ENCODE measurements around the gene GNAQ.

The GNAQ gene

DNA sequence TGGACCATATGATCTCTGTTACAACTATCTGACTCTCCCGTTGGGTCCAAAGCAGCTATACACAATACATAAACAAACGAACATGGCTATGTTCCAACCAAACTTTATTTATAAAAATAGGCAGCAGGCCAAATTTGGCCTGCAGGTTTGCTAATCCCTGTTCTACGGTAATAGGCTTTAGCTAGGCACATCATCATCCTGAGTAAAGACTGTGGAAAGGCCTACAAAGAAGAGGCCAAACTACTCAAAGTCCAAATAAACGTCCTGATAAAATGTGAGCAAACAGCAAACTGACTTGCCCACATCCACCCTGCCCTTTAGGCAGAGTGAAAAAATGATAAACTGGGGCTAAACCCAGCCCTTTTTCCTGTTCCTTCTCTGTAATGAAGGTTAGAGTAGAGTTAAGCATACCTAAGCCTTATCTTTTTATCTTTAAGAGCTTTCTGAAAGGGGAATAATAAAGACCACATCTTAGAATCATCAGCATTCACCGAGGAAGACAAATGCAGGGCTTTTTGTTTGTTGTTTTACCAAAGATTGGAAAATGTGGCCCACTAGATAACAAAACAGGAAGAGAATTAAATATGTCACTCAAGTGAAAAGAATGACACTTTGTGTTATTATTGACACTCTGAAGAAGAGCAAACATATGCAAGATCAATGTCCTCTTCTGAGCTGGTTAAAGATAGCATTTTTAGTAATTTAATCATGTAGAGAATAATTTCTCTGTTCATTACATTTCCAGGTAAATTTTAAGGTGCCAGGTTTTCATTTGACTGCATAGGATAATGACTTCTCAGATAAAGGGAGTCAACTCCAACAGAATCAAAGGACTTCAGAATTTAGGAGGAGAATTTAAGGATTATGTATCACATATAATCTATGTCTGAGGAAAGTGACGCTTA lies 223.5 kb downstream of the GNAQ start:
- no peak for DNase-seq

- no peak for DNase-seq
Measured at GRCh38 chr9:77807281-77807683, 224.3 kb downstream of the GNAQ start.

DNA sequence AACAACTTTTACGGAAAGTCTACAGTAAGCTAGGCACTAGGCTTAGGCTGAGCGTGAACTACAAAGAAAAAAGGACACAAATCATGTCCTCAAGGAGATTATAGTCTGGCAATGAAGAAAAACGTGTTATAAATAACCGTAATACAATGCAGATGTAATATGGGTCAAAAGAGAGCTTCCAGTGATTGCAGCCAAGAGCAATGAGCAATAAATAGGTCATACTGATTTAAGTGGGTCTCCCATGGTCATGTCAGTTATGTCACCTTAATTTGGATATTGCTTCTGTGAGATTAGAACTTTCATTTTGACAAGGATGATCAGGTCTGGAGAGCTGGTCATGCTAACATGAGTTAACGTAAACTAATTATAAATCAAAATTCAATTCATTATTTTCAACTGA lies 224.9 kb downstream of the GNAQ start:
- DNase-seq, result no peak

DNA sequence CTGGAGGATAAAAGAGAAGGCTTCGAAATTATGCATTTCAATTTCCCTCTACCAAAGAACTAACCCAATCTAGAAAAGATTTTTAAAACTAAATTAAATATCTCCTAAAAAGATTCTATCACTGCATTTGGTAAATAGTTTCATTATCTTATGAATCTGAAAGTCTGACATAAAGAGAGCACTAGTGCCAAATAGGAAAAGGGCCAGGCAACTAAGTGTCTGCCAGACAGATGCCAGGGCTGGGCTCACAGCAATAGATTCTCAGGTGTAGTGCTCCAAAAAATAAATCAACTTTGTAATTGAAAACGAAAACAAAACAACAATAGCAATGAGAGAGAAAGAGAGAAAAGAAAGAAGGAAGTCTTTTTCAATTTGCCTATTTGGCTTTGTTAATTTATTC lies 225.8 kb downstream of the GNAQ start:
- DNase-seq, result no peak

GRCh38 chr9:77803423-77803822 lies 228.2 kb downstream of the GNAQ start:
- DNase-seq, result no peak

- no peak for DNase-seq
Measured at GRCh38 chr9:77802515-77803293, 228.9 kb downstream of the GNAQ start.

GRCh38 chr9:77802064-77802463 lies 229.5 kb downstream of the GNAQ start:
- DNase-seq, result no peak

DNA sequence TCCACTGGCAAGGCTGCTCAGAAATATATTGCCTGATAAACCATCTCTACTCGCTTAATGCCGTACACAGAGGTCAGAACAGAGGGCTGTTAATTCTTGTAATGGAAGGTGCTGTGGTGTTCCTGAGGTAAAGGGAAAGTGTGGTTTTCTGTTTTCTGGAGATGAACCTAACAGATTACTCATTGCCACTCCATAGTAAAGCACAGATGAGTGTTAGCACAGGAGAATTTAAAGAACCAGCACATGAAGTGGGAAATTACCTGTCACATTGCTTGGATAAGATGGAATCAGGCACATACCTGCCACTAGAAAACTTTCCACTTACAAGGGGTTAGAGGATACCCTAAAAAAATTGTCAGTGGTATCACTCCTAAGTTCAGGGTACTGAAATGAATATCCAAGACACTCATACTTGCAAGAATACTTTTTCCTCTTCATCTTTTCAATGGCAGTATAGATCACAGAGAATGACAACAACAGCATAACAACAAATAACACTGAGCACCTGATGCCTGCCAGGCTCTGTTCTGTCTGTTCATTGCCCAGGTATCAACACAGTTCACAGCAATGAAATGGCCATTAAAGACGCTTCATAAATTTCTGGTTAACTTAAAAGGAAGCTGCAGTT lies 230.6 kb downstream of the GNAQ start:
- DNase-seq, result no peak

GRCh38 chr9:77798140-77798539 lies 233.5 kb downstream of the GNAQ start:
- no peak for DNase-seq

- no peak for DNase-seq
Measured at GRCh38 chr9:77794985-77795384, 236.6 kb downstream of the GNAQ start.

- no peak for DNase-seq
Measured at GRCh38 chr9:77793849-77794248, 237.8 kb downstream of the GNAQ start.

- no peak for DNase-seq
Measured at GRCh38 chr9:77789891-77790290, 241.7 kb downstream of the GNAQ start.

GRCh38 chr9:77785341-77785740 lies 246.3 kb downstream of the GNAQ start:
- no peak for DNase-seq

GRCh38 chr9:77783518-77783917 lies 248.1 kb downstream of the GNAQ start:
- no peak for DNase-seq

GRCh38 chr9:77779010-77779409 lies 252.6 kb downstream of the GNAQ start:
- no peak for DNase-seq

DNA sequence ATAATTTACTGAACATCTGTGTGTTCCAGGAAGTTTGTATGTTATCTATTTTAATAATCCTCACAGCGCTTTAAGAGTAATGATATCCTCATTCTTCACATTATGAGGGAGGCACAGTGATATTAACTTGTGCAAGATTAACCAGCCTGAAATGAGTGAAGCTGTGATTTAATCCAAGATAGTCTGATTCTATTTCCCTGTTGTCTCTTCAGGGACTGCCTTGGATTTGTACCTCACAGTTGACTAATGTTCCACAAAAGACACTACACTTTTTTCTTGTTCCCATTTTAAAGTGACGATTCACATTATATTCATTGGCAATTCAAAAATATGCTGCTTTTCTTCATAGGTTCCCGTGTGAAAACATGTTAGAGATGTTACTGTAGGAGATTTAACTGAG lies 258.2 kb downstream of the GNAQ start:
- DNase-seq, result no peak

DNA sequence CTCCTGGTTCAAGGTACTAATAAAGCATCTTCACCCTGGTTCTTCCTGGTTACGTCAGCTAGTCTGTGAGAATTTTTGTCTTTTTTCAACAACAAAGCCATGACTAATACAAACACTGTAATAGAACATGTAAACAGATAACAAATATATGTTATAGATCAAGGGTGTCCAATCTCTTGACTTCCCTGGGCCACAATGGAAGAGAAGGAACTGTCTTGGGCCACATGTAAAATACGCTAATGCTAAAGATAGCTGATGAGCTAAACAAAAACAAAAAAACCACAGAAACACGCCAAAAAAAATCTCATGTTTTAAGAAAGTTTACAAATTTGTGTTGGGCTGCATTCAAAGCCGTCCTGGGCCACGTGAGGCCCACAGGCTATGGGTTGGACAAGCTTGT lies 259.0 kb downstream of the GNAQ start:
- no peak for DNase-seq

GRCh38 chr9:77771171-77771570 lies 260.4 kb downstream of the GNAQ start:
- DNase-seq, result no peak

DNA sequence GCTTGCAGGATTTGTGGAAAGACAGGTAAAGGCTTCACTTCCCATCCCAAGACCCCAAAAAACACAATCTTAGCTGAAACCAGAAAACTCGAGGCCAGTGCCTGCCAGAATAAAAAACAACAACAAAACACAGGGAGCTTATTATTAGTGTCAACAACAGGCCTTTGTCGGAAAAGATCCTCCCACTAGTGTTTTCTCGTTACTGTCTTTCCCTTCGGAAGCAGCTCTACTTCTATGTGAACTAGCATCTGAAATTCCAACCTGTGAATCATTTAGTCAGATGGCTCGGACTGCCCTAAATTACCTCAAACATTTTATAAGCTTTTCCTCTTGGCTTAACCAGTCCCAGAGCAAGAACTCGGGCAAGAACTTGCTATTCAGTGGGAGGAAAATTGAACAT lies 261.3 kb downstream of the GNAQ start:
- no peak for DNase-seq

DNA sequence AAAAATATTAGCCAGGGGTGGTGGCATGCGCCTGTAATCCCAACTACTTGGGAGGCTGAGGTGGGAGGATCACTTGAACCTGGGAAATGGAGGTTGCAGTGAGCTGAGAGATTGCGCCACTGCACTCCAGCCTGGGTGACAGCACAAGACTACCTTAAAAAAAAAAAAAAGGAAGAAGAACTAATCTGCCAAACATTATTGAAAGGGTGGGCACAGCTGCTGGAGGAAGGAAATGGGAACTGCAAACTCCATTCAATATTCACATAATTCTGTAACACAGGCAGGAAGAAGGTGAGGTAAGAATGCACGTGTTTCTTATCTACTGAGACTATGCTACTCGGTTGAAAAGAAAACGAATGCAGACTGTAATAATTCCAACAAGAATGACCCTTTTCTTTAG lies 262.4 kb downstream of the GNAQ start:
- no peak for DNase-seq

DNA sequence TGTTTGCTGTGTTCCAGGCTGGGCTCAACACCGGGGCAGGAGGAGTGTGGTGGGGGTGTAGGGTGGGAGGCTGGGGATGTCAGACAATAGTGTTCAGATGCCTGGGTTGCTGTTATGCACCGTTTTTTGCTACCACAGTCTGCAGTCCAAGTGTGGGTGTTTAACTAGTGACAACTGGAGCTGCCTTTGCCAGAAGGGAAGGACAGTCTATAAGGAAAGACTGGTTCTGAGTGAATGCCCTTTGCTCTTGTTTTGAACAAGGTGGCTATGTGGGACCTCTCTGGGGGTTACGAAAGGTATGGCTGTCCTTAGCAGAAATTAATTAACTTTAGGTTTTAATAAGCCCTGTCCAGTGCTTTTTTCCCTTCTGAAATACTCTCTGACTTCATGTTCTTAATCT lies 265.0 kb downstream of the GNAQ start:
- no peak for DNase-seq

GRCh38 chr9:77765781-77766259 lies 265.8 kb downstream of the GNAQ start:
- DNase-seq, result no peak
